GM19438 (cell line): ENCODE results near the gene P3H3.
"Not testable (repeated sequence)": the region's sequence is repeated elsewhere in the genome, so short reads cannot be mapped to it uniquely, and the experiment has no call there.

Experiments used
- ATAC-seq: cut with Tn5 transposase; IDR thresholded peaks from one replicate; pipeline ENCODE4 v1.9.1; 2021; ENCODE audit warnings: low read depth; ENCODE audit not compliant: unreplicated experiment

The P3H3 gene

GRCh38 chr12:6863586-6864321 is 35.5 kb downstream of the P3H3 start:
- ATAC-seq = no peak

GRCh38 chr12:6865307-6865706 is 37.1 kb downstream of the P3H3 start:
- ATAC-seq = not testable (repeated sequence)

GRCh38 chr12:6866163-6866919 is 38.1 kb downstream of the P3H3 start:
- ATAC-seq = no peak

- ATAC-seq = peak; percentile 3
Measured at GRCh38 chr12:6866920-6867412, 38.8 kb downstream of the P3H3 start.

- peak; percentile 58 for ATAC-seq
Measured at GRCh38 chr12:6867413-6868210, 39.4 kb downstream of the P3H3 start, which contains the start of gene TPI1. Gene TPI1 (plus strand): TSS chr12:6867531. CDS start chr12:6867567, 36 bp downstream.

GRCh38 chr12:6868211-6869048 is 40.2 kb downstream of the P3H3 start:
- no peak for ATAC-seq

- no peak for ATAC-seq
Measured at GRCh38 chr12:6869049-6870021, 41.1 kb downstream of the P3H3 start.

GRCh38 chr12:6870304-6870703 is 42.1 kb downstream of the P3H3 start:
- not testable (repeated sequence) for ATAC-seq

GRCh38 chr12:6871052-6871957 is 43.1 kb downstream of the P3H3 start:
- no peak for ATAC-seq

- peak; percentile 36 for ATAC-seq
Measured at GRCh38 chr12:6872073-6873048, 44.2 kb downstream of the P3H3 start.

GRCh38 chr12:6873094-6874014 is 45.1 kb downstream of the P3H3 start, which contains the start of gene SPSB2:
Gene SPSB2 (minus strand): TSS chr12:6873303. CDS start chr12:6872901, 402 bp downstream.
- peak; percentile 56 for ATAC-seq

- ATAC-seq = not testable (repeated sequence)
Measured at GRCh38 chr12:6874015-6874368, 45.8 kb downstream of the P3H3 start.

- ATAC-seq = not testable (repeated sequence)
Measured at GRCh38 chr12:6879824-6880223, 51.6 kb downstream of the P3H3 start.

- no peak for ATAC-seq
Measured at GRCh38 chr12:6883252-6883651, 55.0 kb downstream of the P3H3 start.

GRCh38 chr12:6883683-6884082 is 55.5 kb downstream of the P3H3 start:
- ATAC-seq = no peak

- no peak for ATAC-seq
Measured at GRCh38 chr12:6884539-6884938, 56.3 kb downstream of the P3H3 start.
